Measurements from ENCODE around the gene MLPH.
"Not testable (repeated sequence)": the region's sequence is repeated elsewhere in the genome, so short reads cannot be mapped to it uniquely, and the experiment has no call there.

MLPH gene

GRCh38 chr2:237459226-237459625, 27.8 kb upstream of the MLPH start:
- no peak for DNase-seq

- no peak for DNase-seq
These were observed 27.3 kb upstream of the MLPH start for GRCh38 chr2:237459741-237460174.

DNA sequence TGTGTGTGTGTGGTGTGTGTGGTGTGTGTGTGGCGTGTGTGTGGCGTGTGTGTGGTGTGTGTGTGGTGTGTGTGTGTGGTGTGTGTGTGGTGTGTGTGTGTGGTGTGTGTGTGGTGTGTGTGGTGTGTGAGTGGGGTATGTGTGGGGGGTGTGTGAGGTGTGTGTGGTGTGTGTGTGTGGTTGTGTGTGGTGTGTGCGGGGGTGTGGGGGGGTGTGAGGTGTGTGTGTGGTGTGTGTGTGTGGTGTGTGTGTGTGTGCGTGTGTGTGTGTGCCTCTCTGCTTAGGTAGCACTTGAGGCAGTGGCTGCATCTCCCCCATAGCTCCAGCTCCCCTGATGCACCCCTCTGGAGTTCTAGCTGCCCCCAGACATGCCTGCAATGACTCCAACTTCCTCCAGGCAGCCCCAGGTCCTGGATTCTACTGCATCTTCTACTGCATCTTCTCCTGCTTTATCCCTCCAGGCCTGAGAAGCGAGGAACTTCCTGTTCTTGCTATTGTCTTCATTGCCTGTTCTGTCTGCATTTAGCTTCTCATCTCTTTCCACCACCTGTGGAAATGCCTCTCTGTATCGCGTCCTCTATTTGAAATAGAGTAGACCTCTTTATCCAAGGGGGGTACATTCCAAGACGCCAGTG, 22.2 kb upstream of the MLPH start:
- no peak for DNase-seq

DNA sequence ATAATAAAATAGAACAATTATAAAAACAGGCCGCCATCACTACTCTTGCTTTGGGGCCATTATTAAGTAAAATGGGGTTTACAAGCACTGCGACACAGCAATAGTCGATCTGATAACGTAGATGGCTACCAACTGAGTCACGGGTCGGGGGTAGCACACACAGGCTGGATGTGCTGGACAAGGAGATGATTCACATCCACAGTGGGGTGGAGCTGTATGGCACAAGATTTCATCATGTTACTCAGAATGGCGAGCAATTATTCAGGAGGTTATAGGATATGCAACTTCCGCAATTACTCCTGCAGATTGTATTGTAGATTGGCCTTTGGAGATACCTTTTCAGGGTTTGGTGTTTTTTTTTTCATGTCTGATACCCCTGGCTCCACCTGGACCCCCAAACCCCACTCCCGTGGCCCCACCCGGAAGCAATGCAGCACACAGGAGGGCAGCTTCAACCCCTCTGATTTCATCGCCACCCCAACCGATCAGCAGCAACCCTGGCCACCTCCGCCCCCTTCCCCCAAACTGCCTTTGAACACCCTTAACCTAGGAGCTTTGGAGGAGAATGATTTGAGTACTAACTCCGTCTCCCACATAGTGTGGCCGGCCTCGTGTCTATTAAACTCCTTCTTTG, 21.4 kb upstream of the MLPH start:
- DNase-seq = no peak

DNA sequence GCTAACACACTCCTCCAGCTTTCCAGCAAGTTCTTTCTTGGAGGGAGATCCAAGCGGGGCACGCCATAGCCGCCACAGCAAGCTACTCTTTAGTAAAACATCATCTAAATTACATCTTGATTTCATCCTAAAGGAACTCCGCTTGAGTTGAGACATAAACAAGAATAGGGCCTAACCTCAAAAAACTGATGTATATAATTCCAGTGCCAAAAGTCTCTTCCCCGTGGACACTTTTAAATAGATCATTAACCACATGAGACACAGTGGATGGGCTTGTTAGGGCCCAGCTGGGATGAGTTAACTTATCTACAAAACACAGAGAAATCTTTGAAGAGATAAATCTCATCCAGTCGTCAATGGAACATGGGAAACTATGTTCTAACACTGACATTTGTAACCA, 20.8 kb upstream of the MLPH start:
- DNase-seq = no peak

- DNase-seq = no peak
These were observed 19.4 kb upstream of the MLPH start for GRCh38 chr2:237467447-237468179.

DNA sequence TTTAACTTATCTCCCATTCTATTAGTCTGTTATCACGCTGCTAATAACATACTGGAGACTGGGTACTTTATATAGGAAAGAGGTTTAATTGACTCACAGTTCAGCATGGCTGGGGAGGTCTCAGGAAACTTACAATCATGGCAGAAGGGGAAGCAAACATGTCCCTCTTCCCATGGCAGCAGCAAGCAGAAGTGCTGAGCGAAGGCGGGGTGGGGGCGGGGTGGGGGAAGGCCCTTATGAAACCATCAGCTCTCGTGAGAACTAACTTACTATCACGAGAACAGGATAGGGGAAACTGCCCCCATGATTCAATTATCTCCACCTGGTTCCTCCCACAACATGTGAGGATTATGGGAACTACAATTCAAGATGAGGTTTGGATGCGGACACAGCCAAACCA, 17.6 kb upstream of the MLPH start:
- not testable (repeated sequence) for DNase-seq

- DNase-seq = no peak
These were observed 17.2 kb upstream of the MLPH start for GRCh38 chr2:237469849-237470248.

DNA sequence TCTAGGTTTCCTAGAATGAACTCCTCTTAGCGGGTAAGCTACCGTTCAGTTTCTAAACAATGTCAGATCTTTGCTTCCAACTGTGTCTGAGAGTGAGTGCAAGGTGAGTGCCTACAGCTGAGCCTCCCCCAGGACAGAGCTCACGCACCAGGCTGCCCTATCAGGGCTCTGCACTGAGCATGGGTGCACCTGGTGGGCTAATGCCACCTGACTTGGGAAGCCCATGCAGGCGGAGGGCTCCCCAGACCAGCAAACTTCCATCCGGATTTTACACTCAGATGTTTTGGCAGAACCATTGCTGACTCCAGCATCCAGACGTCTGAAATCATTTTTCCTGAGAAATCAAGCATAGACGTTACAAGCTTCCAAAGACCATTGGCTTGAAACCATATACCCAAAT, 16.1 kb upstream of the MLPH start:
- DNase-seq = no peak

GRCh38 chr2:237471438-237472186, 15.4 kb upstream of the MLPH start:
- DNase-seq = no peak

- DNase-seq = no peak
These were observed 14.8 kb upstream of the MLPH start for GRCh38 chr2:237472187-237472712.

- DNase-seq = no peak
These were observed 13.9 kb upstream of the MLPH start for GRCh38 chr2:237472909-237473877.

DNA sequence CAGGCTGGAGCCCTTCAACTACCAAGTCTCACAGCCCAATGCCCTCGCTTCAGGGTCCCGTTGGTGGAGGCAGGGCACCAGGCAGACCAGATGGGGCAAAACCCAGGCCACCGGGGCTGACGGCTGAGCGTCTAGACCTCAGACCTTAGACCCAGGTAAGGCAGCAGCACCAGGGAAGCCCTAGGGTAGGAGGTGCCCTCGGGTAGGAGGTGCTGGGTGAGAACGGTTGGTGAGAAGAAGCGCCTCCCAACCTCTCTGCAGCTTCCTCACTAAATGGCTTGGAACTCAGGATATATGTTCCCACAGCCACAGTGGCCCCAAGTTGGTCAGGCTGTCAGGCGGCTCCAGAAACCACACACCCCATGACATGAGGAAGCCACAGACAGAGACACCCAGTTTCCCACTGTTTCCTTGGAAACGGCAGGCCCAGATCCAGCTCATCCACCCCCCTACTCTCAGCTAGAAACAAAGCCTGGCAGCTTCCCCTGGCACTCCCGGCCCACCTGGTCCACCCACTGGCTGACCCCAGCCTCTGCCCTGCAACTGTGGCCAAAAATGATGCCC, 13.1 kb upstream of the MLPH start:
- no peak for DNase-seq

- no peak for DNase-seq
These were observed 12.6 kb upstream of the MLPH start for GRCh38 chr2:237474442-237474911.

GRCh38 chr2:237474931-237475703, 11.9 kb upstream of the MLPH start:
- peak; percentile 79 for DNase-seq

DNA sequence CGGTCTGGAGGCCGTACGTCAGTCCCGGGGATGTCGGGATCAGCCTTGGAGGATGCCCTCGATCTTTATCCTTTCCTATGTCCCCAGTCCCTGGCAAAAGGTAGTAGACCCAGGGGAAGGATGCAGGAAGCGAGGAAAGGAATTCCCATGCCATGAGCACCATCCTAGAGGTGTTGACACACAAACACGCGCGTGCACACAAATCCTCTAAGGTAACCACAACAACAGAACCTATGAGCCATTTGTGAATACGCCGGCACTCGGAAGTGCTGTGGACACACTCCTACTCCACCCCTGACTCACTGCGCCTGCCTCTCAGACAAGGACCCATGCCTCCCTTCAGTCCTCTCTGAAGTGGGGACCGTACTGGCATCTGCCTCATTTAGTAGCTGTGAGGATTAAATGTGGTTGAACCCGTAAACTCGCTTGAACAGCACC, 11.3 kb upstream of the MLPH start:
- no peak for DNase-seq

- DNase-seq = no peak
These were observed 9.0 kb upstream of the MLPH start for GRCh38 chr2:237478095-237478494.

GRCh38 chr2:237478979-237479378, 8.1 kb upstream of the MLPH start:
- DNase-seq = no peak

DNA sequence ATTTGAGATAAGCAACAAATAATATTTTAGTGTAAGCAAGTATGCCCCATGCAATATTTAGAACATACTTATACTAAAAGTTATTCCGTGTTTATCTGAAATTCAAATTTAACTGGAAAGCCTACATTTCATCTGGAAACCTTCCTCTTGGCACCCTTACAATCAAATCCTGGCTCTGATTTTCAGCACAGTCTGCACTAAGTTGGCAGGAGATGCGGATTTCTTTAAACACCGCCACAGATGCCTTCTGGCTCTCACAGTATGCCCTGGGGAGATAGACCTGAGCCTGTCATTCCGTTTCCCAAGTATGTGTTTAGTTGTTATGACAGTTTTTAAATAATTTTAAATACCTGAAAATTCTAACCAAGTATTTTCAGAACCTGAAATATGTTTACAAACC, 7.3 kb upstream of the MLPH start:
- no peak for DNase-seq

DNA sequence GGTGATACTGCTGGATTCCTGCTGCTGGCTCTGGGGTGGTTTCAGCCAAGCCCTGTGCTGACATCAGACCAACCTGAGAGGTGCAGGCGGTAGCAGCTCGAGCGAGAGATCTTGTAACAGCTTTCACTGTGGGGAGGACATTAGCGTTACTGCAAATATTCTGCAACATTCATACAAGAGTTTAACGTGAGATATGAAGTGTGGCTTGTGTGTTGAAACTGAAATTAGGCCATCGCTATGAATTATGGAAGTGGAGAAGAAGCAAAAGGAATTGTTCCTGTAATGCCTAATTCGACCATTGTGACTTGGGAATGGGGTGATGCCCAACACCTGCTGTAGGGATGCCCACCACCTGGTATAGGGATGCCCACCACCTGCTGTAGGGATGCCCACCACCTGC, 6.5 kb upstream of the MLPH start:
- no peak for DNase-seq
